ENCODE data around the gene ZBTB24.

The ZBTB24 gene

GRCh38 chr6:109498052-109498451 is 15.0 kb upstream of the ZBTB24 start:
- no peak for DNase-seq

- DNase-seq, result no peak
Observed at GRCh38 chr6:109496036-109496772, 13.2 kb upstream of the ZBTB24 start.

GRCh38 chr6:109493865-109494264 is 10.8 kb upstream of the ZBTB24 start:
- no peak for DNase-seq

- no peak for DNase-seq
Observed at GRCh38 chr6:109491207-109491938, 8.4 kb upstream of the ZBTB24 start.

GRCh38 chr6:109490713-109491112 is 7.7 kb upstream of the ZBTB24 start:
- DNase-seq, result no peak

GRCh38 chr6:109488001-109488400 is 5.0 kb upstream of the ZBTB24 start:
- no peak for DNase-seq

GRCh38 chr6:109486068-109486467 is 3.0 kb upstream of the ZBTB24 start:
- DNase-seq, result no peak

GRCh38 chr6:109485266-109485935 is 2.4 kb upstream of the ZBTB24 start:
- DNase-seq, result no peak

- no peak for DNase-seq
Observed at GRCh38 chr6:109484122-109484521, 1.1 kb upstream of the ZBTB24 start.

GRCh38 chr6:109483735-109484057 is 677 bp upstream of the ZBTB24 start:
- no peak for DNase-seq

- DNase-seq, result no peak
Observed at GRCh38 chr6:109480993-109481480, 2.0 kb downstream of the ZBTB24 start.

GRCh38 chr6:109478841-109479624 is 4.0 kb downstream of the ZBTB24 start:
- no peak for DNase-seq

GRCh38 chr6:109478222-109478805 is 4.7 kb downstream of the ZBTB24 start:
- DNase-seq, result no peak

GRCh38 chr6:109477725-109478124 is 5.3 kb downstream of the ZBTB24 start:
- no peak for DNase-seq

- DNase-seq, result no peak
Observed at GRCh38 chr6:109477184-109477583, 5.8 kb downstream of the ZBTB24 start.

- DNase-seq, result no peak
Observed at GRCh38 chr6:109475625-109476024, 7.4 kb downstream of the ZBTB24 start.

GRCh38 chr6:109474995-109475394 is 8.0 kb downstream of the ZBTB24 start:
- no peak for DNase-seq

GRCh38 chr6:109473120-109473519 is 9.9 kb downstream of the ZBTB24 start:
- DNase-seq, result no peak

- no peak for DNase-seq
Observed at GRCh38 chr6:109472132-109472995, 10.7 kb downstream of the ZBTB24 start.

GRCh38 chr6:109471105-109471810 is 11.8 kb downstream of the ZBTB24 start:
- no peak for DNase-seq

- no peak for DNase-seq
Observed at GRCh38 chr6:109469591-109470189, 13.3 kb downstream of the ZBTB24 start.

Data from NCI-H526 treated with DMSO at 0.1 percent for 48 hours (cell line).